ENCODE results near the gene HOOK2. TPM values are rescaled to one million over a fixed set of nuclear protein-coding genes. Genes with fewer than 3 reads are reported as not detected.
"Not testable (repeated sequence)": the region's sequence is repeated elsewhere in the genome, so short reads cannot be mapped to it uniquely, and the experiment has no call there.

HOOK2 gene, protein sequence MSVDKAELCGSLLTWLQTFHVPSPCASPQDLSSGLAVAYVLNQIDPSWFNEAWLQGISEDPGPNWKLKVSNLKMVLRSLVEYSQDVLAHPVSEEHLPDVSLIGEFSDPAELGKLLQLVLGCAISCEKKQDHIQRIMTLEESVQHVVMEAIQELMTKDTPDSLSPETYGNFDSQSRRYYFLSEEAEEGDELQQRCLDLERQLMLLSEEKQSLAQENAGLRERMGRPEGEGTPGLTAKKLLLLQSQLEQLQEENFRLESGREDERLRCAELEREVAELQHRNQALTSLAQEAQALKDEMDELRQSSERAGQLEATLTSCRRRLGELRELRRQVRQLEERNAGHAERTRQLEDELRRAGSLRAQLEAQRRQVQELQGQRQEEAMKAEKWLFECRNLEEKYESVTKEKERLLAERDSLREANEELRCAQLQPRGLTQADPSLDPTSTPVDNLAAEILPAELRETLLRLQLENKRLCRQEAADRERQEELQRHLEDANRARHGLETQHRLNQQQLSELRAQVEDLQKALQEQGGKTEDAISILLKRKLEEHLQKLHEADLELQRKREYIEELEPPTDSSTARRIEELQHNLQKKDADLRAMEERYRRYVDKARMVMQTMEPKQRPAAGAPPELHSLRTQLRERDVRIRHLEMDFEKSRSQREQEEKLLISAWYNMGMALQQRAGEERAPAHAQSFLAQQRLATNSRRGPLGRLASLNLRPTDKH
- total RNA-seq (2022) (74.2 and 80.4 TPM in 2 replicates), Bru-seq, nascent RNA (percentile 76 among the genes with signal in this experiment), BruChase-seq, experiment 1, labeled RNA remaining after a 2-hour chase (percentile 78 among the genes with signal in this experiment), BruChase-seq, experiment 2, labeled RNA remaining after a 6-hour chase (percentile 84 among the genes with signal in this experiment)
- long read RNA-seq, transcript HOOK2-223 (2 exons, 1,114 nt), result minor isoform, 16 of 145 reads
- long read RNA-seq, transcript HOOK2-210 (3 exons, 890 nt), result major isoform, 45 of 145 reads
- long read RNA-seq, partial matches to known transcripts, result 7 of 145 reads
- long read RNA-seq, other reads (novel, unspliced or antisense), result 75 of 145 reads

DNA sequence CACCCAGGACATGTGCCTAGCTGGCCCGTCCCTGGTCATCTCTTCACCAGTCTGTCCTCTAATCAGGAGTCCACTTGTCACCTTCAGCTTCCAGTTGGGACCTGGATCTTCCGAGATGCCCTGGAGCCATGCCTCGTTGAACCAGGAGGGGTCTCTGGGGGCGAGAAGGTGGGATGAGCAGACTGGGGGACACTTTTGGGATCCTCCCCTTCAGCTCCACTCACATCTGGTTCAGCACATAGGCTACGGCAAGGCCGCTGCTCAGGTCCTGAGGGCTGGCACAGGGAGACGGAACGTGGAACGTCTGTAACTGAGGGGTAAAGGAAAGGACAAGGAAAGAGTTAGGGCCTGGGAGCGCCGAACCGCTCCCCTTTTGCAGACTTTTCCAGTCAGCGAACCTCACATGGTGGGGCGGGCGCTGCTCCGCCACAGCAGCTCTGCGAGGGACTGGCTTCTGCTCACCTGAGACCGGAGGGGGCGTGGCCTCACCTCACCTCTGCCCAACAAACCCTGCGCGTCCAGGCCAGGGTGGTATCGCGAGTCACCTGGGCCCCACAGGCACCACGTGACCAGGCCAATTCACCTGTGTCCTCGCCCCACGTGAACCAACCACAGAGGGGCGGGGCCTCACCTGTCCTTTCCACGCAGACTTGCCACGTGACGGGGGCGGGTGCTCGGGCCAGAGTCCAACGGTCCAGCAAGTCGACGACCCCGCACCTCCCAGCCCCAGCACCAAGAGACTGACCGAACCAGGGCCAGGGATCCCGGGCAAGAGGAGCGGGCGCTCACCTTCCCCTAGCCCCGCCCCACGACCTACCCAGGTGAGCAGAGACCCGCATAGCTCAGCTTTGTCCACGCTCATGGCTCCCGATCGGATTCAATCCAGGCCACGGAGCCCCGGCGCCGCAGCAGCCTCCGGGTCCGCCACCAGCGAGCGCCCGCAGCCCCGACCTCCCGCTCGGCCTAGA, at the start of gene HOOK2:
Gene HOOK2, minus strand, starts transcription at position 965 of the 968 bp plus-strand sequence. Its CDS starts 103 bp downstream, at position 862.
- Histone ChIP-seq H3K4me3 (ENCODE audit: low read depth, low read length) (peak within 1 kb of the TSS; percentile 54), H3K27me3 (replicated peaks; ENCODE audit: control insufficient read depth, insufficient read depth, low read length) (no peaks in the 10 kb centered on the region), H3K4me1 (peaks cover 14% of the 10 kb centered on the region), H3K36me3 (ENCODE audit: control insufficient read depth, insufficient read depth, low read length) (no peaks in the 10 kb centered on the region; the same call in 1 of the 2 replicates), H3K9me3 (no peaks in the 10 kb centered on the region)
- Mint-ChIP-seq H3K27me3 (ENCODE audit: insufficient read depth, unreplicated experiment) (no peaks in the 10 kb centered on the region), H3K9me3 (ENCODE audit: unreplicated experiment) (no peaks in the 10 kb centered on the region), H3K36me3 (ENCODE audit: insufficient read depth, unreplicated experiment) (peaks cover 33% of the 10 kb centered on the region), H3K4me3 (ENCODE audit: unreplicated experiment) (peak within 1 kb of the TSS; percentile 78), H3K4me1 (ENCODE audit: low read depth, unreplicated experiment) (peaks cover 19% of the 10 kb centered on the region), H3K27ac (ENCODE audit: unreplicated experiment) (peak within 1 kb of the TSS; percentile 91)
- intact Hi-C loops (cut with micrococcal nuclease; ENCODE audit: unreplicated experiment), result loop anchor here (1.0 to 5.0 kb wide), 2 partner anchors 41 to 53 kb away; partner anchors contain the start of genes TNPO2 and TRIR
- TF ChIP-seq, protein P1, sequence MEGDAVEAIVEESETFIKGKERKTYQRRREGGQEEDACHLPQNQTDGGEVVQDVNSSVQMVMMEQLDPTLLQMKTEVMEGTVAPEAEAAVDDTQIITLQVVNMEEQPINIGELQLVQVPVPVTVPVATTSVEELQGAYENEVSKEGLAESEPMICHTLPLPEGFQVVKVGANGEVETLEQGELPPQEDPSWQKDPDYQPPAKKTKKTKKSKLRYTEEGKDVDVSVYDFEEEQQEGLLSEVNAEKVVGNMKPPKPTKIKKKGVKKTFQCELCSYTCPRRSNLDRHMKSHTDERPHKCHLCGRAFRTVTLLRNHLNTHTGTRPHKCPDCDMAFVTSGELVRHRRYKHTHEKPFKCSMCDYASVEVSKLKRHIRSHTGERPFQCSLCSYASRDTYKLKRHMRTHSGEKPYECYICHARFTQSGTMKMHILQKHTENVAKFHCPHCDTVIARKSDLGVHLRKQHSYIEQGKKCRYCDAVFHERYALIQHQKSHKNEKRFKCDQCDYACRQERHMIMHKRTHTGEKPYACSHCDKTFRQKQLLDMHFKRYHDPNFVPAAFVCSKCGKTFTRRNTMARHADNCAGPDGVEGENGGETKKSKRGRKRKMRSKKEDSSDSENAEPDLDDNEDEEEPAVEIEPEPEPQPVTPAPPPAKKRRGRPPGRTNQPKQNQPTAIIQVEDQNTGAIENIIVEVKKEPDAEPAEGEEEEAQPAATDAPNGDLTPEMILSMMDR (IDR thresholded peaks at IDR 0.05; ENCODE audit: insufficient read depth in 1 of 2, low read depth in 1 of 2, low read length in 1 of 2, severe bottlenecking in 1 of 2, unreplicated experiment in 1 of 2), result no peak
- BruUV-seq (replicated peaks), result no TSS peak
- ChIA-PET POLR2A (interaction anchor here (0.5 to 1.4 kb wide), 4 partner anchors 14 to 53 kb away, joined by 3 to 12 read pairs (median 4); partner anchors contain the start of gene JUNB), CTCF (interaction anchor here (0.8 to 1.4 kb wide), 6 partner anchors 12 to 190 kb away, joined by 3 to 8 read pairs (median 4); no protein-coding TSS in a partner anchor)
- peak; percentile 97 to 99 for DNase-seq

DNA sequence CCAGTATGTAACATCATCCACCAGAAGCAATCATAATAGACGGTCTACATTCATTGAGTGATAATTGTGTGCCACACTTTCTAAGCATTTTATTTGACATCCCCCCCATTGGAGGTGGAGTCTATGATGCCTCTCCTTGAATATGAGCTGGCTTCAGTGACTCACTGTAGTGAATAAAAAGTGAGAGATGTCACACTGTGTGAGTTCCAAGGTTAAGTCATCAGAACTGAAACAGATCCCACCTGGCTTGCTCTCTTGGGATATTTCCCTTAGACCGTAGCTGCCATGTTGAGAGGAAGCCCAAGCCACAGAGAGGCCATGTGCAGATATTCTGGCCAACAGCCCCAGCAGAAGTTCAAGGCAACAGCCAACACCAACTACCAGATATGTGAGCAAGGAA, 46.4 kb upstream of the HOOK2 start:
- no peaks in the 10 kb centered on the region for H3K27me3 Mint-ChIP-seq (ENCODE audit: insufficient read depth, unreplicated experiment)
- no peak overlapping the region for H3K4me3 ChIP-seq (ENCODE audit: low read depth, low read length)
- no peak overlapping the region for H3K4me3 Mint-ChIP-seq (ENCODE audit: unreplicated experiment)
- no peaks in the 10 kb centered on the region for H3K4me1 ChIP-seq
- CTCF ChIA-PET, result no interaction called here
- no TSS peak for BruUV-seq (replicated peaks)
- intact Hi-C loops (cut with micrococcal nuclease; ENCODE audit: unreplicated experiment), result no loop called here
- H3K9me3 ChIP-seq, result no peaks in the 10 kb centered on the region
- DNase-seq, result no peak
- no peaks in the 10 kb centered on the region for H3K9me3 Mint-ChIP-seq (ENCODE audit: unreplicated experiment)
- no peaks in the 10 kb centered on the region for H3K36me3 ChIP-seq (ENCODE audit: control insufficient read depth, insufficient read depth, low read length)
- POLR2A ChIA-PET, result interaction anchor here (0.7 kb wide), 1 partner anchor 49 kb away, joined by 4 read pairs; no protein-coding TSS in a partner anchor
- TF ChIP-seq, protein P1 (IDR thresholded peaks at IDR 0.05; ENCODE audit: insufficient read depth in 1 of 2, low read depth in 1 of 2, low read length in 1 of 2, severe bottlenecking in 1 of 2, unreplicated experiment in 1 of 2), result no peak
- H3K4me1 Mint-ChIP-seq (ENCODE audit: low read depth, unreplicated experiment), result no peaks in the 10 kb centered on the region
- no peaks in the 10 kb centered on the region for H3K27me3 ChIP-seq (replicated peaks; ENCODE audit: control insufficient read depth, insufficient read depth, low read length)
- no peak overlapping the region for H3K27ac Mint-ChIP-seq (ENCODE audit: unreplicated experiment)
- no peaks in the 10 kb centered on the region for H3K36me3 Mint-ChIP-seq (ENCODE audit: insufficient read depth, unreplicated experiment)

DNA sequence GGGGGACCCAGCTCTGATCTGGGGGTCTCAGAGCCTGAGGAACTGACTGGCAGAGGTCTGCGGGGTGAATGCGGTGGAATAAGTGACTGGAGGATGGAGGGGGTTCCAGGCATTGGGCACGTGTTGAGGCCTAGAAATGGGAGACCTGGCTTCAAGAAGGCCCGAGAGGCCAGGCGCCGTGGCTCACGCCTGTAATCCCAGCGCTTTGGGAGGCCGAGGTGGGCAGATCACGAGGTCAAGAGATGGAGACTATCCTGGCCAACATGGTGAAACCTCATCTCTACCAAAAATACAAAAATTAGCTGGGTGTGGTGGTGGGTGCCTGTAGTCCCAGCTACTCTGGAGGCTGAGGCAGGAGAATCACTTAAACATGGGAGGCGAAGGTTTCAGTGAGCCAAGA, 42.5 kb upstream of the HOOK2 start:
- DNase-seq; H3K4me1 Mint-ChIP-seq (ENCODE audit: low read depth, unreplicated experiment); H3K4me3 ChIP-seq (ENCODE audit: low read depth, low read length); H3K27ac Mint-ChIP-seq (ENCODE audit: unreplicated experiment); H3K36me3 Mint-ChIP-seq (ENCODE audit: insufficient read depth, unreplicated experiment); H3K27me3 ChIP-seq (replicated peaks; ENCODE audit: control insufficient read depth, insufficient read depth, low read length); H3K27me3 Mint-ChIP-seq (ENCODE audit: insufficient read depth, unreplicated experiment); BruUV-seq (replicated peaks); H3K4me3 Mint-ChIP-seq (ENCODE audit: unreplicated experiment); POLR2A ChIA-PET; CTCF ChIA-PET; intact Hi-C loops (cut with micrococcal nuclease; ENCODE audit: unreplicated experiment); H3K9me3 ChIP-seq; H3K4me1 ChIP-seq; H3K36me3 ChIP-seq (ENCODE audit: control insufficient read depth, insufficient read depth, low read length); H3K9me3 Mint-ChIP-seq (ENCODE audit: unreplicated experiment): not testable (repeated sequence)

DNA sequence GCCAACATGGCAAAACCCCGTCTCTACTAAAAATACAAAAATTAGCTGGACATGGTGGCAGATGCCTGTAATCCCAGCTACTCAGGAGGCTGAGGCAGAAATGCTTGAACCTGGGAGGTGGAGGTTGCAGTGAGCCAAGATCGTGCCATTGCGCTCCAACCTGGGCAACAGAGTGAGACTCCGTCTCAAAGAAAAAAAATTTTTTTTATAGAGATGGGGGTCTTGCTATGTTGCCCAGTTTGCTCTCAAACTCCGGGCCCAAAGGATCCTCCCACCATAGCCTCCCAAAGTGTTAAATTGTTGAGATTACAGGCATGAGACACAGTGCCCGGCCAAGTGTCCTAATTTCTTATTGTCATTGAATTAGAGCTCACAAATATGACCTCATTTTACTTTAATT, 41.8 kb upstream of the HOOK2 start:
- H3K4me3 ChIP-seq (ENCODE audit: low read depth, low read length); intact Hi-C loops (cut with micrococcal nuclease; ENCODE audit: unreplicated experiment); H3K36me3 Mint-ChIP-seq (ENCODE audit: insufficient read depth, unreplicated experiment); H3K9me3 Mint-ChIP-seq (ENCODE audit: unreplicated experiment); H3K27me3 Mint-ChIP-seq (ENCODE audit: insufficient read depth, unreplicated experiment); H3K4me1 ChIP-seq; DNase-seq; POLR2A ChIA-PET; H3K4me3 Mint-ChIP-seq (ENCODE audit: unreplicated experiment); H3K27me3 ChIP-seq (replicated peaks; ENCODE audit: control insufficient read depth, insufficient read depth, low read length); H3K27ac Mint-ChIP-seq (ENCODE audit: unreplicated experiment); H3K9me3 ChIP-seq; H3K4me1 Mint-ChIP-seq (ENCODE audit: low read depth, unreplicated experiment); BruUV-seq (replicated peaks); H3K36me3 ChIP-seq (ENCODE audit: control insufficient read depth, insufficient read depth, low read length): not testable (repeated sequence)
- CTCF ChIA-PET, result interaction anchor here (0.6 kb wide), 1 partner anchor 26 kb away, joined by 3 read pairs; the partner anchor contains the start of gene JUNB

All from Caco-2 (cell line).